ENCODE data around the gene SERPINB13. TPM values are rescaled to one million over a fixed set of nuclear protein-coding genes. Genes with fewer than 3 reads are reported as not detected.

SERPINB13 gene
- total RNA-seq: not detected

GRCh38 chr18:63586966-63587365 lies at the start of gene SERPINB13:
Gene SERPINB13, plus strand, starts transcription at chr18:63587343. Its CDS starts 1,325 bp downstream, at chr18:63588668.
- no peaks in the 10 kb centered on the region for H3K36me3 Mint-ChIP-seq (ENCODE audit: insufficient read depth in 2 of 2)
- DNase-seq: no peak
- no peaks in the 10 kb centered on the region for H3K9me3 Mint-ChIP-seq
- H3K4me1 Mint-ChIP-seq (ENCODE audit: low read depth): no peaks in the 10 kb centered on the region
- H3K4me3 Mint-ChIP-seq: no peak within 1 kb of the TSS
- no peak for ATAC-seq (replicated peaks in 1 of 2)
- no peaks in the 10 kb centered on the region for H3K27me3 Mint-ChIP-seq (ENCODE audit: low read depth)
- H3K27ac Mint-ChIP-seq: no peak within 1 kb of the TSS

- H3K27ac Mint-ChIP-seq: no peak overlapping the region
- H3K9me3 Mint-ChIP-seq: no peaks in the 10 kb centered on the region
- H3K4me3 Mint-ChIP-seq: no peak overlapping the region
- ATAC-seq (replicated peaks in 1 of 2): no peak
- no peaks in the 10 kb centered on the region for H3K4me1 Mint-ChIP-seq (ENCODE audit: low read depth)
- no peak for DNase-seq
- H3K27me3 Mint-ChIP-seq (ENCODE audit: low read depth): peaks cover 23% of the 10 kb centered on the region
- H3K36me3 Mint-ChIP-seq (ENCODE audit: insufficient read depth in 2 of 2): no peaks in the 10 kb centered on the region
These were observed 47.1 kb upstream of the SERPINB13 start for GRCh38 chr18:63539904-63540510.

DNA sequence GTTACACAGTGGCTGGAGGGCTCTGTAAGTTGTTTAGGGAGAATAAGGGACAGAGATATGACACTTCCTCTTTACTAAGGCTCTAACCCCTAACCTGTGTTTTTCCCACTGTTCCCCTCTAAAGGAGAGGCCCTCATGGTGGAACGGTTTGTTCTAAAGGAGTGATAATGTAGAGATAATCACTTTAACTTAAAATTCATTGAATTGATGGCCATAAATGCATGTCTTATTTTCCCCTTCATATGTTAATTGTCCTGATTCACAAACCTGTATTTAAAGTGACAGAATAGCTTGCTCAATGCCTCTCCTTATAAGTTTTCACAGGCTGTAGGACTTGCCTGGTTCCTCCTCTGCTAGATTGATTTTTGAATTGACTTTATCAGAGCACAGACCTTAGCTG lies 45.1 kb upstream of the SERPINB13 start, which contains the start of gene SERPINB12:
TSS of gene SERPINB12 (plus strand) at position 301 of the 400 bp plus-strand sequence. CDS start 13,791 bp downstream, outside the sequence.
- Mint-ChIP-seq H3K36me3 (ENCODE audit: insufficient read depth in 2 of 2) (no peaks in the 10 kb centered on the region), H3K4me1 (ENCODE audit: low read depth) (no peaks in the 10 kb centered on the region), H3K4me3 (no peak within 1 kb of the TSS), H3K27me3 (ENCODE audit: low read depth) (peaks cover 31% of the 10 kb centered on the region), H3K9me3 (no peaks in the 10 kb centered on the region), H3K27ac (no peak within 1 kb of the TSS)
- ATAC-seq (replicated peaks in 1 of 2) (no peak), DNase-seq (no peak)

DNA sequence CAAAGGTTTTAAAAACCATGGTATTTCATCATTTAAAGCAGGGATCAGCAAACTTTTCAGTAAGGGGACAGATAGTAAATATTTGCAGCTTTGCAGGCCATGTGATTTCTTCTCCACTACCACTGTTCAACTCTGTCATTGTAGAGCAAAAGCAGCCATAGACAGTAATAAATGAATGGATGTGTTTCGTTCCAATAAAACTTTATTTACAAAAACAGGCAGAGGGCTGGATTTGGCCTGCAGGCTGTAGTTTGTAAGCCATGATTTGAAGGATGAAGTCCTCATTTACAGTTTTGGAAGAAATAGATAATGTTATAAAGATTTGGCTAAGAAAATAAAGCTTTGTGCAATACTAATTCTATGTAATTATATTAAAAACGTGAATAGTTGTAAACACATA lies 43.1 kb upstream of the SERPINB13 start:
- no peak for DNase-seq
- no peak overlapping the region for H3K4me3 Mint-ChIP-seq
- no peaks in the 10 kb centered on the region for H3K9me3 Mint-ChIP-seq
- no peaks in the 10 kb centered on the region for H3K4me1 Mint-ChIP-seq (ENCODE audit: low read depth)
- H3K36me3 Mint-ChIP-seq (ENCODE audit: insufficient read depth in 2 of 2): no peaks in the 10 kb centered on the region
- H3K27me3 Mint-ChIP-seq (ENCODE audit: low read depth): peaks cover 38% of the 10 kb centered on the region
- ATAC-seq (replicated peaks in 1 of 2): no peak
- no peak overlapping the region for H3K27ac Mint-ChIP-seq

DNA sequence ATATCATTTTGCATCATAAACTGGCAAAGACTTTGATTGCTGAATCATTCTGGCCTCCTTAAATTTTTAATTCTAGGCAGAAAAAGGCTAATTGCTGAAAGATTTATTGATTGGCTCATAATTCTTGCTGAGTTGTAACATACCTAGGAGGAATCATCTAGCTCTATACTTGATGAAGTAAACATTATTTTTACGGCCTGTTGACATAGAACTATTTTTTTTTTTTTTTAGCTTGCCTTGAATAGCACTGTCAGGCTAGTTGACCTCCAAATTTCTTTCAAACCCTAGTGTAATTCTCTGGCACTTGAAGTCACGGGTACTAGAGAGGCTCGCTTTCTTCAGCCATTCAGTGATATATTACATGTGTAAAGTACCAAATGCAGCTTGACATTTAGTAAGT lies 42.1 kb upstream of the SERPINB13 start:
- DNase-seq (no peak), ATAC-seq (replicated peaks in 1 of 2) (no peak)
- Mint-ChIP-seq H3K9me3 (no peaks in the 10 kb centered on the region), H3K27ac (no peak overlapping the region), H3K27me3 (ENCODE audit: low read depth) (peaks cover 34% of the 10 kb centered on the region), H3K36me3 (ENCODE audit: insufficient read depth in 2 of 2) (no peaks in the 10 kb centered on the region), H3K4me3 (no peak overlapping the region), H3K4me1 (ENCODE audit: low read depth) (no peaks in the 10 kb centered on the region)

GRCh38 chr18:63550068-63550467 lies 37.1 kb upstream of the SERPINB13 start:
- no peak for DNase-seq
- no peak overlapping the region for H3K27ac Mint-ChIP-seq
- H3K9me3 Mint-ChIP-seq: no peaks in the 10 kb centered on the region
- H3K27me3 Mint-ChIP-seq (ENCODE audit: low read depth): peaks cover 25% of the 10 kb centered on the region
- H3K36me3 Mint-ChIP-seq (ENCODE audit: insufficient read depth in 2 of 2): no peaks in the 10 kb centered on the region
- H3K4me1 Mint-ChIP-seq (ENCODE audit: low read depth): no peaks in the 10 kb centered on the region
- ATAC-seq (replicated peaks in 1 of 2): no peak
- no peak overlapping the region for H3K4me3 Mint-ChIP-seq

- Mint-ChIP-seq H3K27me3 (ENCODE audit: low read depth) (peaks cover 19% of the 10 kb centered on the region), H3K36me3 (ENCODE audit: insufficient read depth in 2 of 2) (no peaks in the 10 kb centered on the region), H3K27ac (no peak overlapping the region), H3K9me3 (no peaks in the 10 kb centered on the region), H3K4me3 (no peak overlapping the region), H3K4me1 (ENCODE audit: low read depth) (no peaks in the 10 kb centered on the region)
- DNase-seq: no peak
- no peak for ATAC-seq (replicated peaks in 1 of 2)
These were observed 35.4 kb upstream of the SERPINB13 start for GRCh38 chr18:63551769-63552168.

DNA sequence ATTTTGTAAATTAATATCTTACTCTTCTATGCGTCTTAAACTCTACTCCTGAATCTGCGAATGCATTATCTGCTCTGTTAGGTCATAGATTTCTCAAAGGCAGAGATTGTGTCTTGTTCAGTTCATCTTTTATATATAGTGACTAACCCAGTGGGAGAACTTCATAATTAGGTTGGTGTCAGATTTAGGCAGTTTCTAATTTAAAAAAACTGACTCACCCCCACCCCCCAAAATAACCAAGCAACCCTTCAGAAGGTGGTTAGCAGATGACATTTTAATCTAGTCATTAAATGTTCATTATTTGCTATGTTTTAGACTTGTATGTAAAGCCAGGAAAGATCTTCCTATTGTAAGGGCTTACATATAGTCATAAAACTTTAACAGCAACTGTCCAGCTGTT lies 34.6 kb upstream of the SERPINB13 start:
- Mint-ChIP-seq H3K36me3 (ENCODE audit: insufficient read depth in 2 of 2) (no peaks in the 10 kb centered on the region), H3K9me3 (no peaks in the 10 kb centered on the region), H3K4me1 (ENCODE audit: low read depth) (no peaks in the 10 kb centered on the region), H3K27ac (no peak overlapping the region), H3K4me3 (no peak overlapping the region), H3K27me3 (ENCODE audit: low read depth) (peaks cover 17% of the 10 kb centered on the region)
- ATAC-seq (replicated peaks in 1 of 2) (no peak), DNase-seq (no peak)

DNA sequence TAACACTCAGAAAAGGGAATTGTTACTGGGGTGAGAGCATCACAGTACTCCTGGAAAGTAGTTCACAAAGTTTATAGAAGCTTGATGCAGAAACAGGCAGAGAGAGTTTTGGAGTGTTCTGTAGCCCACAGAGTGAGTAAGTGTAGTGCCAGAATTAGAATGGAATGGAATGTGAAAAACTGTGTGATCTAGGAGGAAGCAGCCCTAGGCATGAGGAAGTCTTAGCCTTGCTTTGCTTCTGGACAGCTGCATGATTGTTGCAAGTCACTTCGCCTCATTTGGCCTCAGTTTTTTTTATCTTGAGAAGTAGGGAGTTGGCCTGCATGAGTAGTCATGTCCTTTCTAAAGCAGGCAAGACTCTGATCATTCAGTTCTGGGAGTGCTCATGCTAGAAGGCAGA lies 34.1 kb upstream of the SERPINB13 start:
- no peaks in the 10 kb centered on the region for H3K4me1 Mint-ChIP-seq (ENCODE audit: low read depth)

DNA sequence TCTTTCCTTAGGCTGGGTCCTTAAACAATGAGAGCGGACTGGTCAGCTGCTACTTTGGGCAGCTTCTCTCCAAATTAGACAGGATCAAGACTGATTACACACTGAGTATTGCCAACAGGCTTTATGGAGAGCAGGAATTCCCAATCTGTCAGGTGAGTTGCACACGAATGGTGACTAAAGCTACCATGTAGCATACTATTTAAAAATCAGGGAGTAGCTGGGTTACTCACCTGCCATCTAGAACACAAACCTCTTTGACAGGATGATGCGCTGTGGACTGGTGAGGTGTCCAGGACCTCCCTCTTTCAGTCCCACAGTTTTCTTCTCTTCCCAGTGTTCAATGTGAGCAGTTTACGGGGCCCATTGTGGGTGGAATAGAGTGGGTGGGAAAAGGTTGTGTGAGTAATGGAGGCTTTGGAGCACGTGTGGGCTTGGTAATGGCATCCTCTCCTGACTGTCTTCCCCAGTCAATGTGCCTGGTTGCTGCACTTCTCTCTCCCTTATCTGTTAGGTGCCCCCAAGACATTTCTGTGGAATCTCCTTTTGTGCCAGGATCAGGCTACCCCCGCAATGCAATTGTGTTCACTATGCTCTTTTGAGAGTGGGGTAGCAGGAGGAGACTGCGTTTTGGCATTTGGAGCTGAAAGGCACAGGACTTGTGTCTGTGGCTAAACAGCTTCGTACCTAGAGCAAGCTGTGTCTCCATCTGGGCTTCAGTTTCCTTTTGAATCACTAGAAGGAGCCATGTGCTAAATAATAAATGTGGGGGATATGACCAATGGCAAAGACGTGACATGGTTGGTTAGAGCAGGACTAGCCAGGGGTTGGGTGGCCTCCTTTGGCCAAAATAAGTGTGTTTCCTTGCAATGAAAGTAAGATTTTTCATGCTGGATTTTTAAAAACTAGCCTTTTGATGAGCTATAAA lies 27.3 kb upstream of the SERPINB13 start:
- Mint-ChIP-seq H3K27me3 (ENCODE audit: low read depth) (peaks cover 8% of the 10 kb centered on the region), H3K4me3 (no peak overlapping the region), H3K4me1 (ENCODE audit: low read depth) (no peaks in the 10 kb centered on the region), H3K27ac (no peak overlapping the region), H3K9me3 (no peaks in the 10 kb centered on the region), H3K36me3 (ENCODE audit: insufficient read depth in 2 of 2) (no peaks in the 10 kb centered on the region)
- DNase-seq (no peak), ATAC-seq (replicated peaks in 1 of 2) (no peak)

More for the DNA sequence above, 34.1 kb upstream of the SERPINB13 start:
- DNase-seq (no peak), ATAC-seq (replicated peaks in 1 of 2) (no peak)
- Mint-ChIP-seq H3K4me3 (no peak overlapping the region), H3K27me3 (ENCODE audit: low read depth) (peaks cover 12% of the 10 kb centered on the region), H3K27ac (no peak overlapping the region), H3K36me3 (ENCODE audit: insufficient read depth in 2 of 2) (no peaks in the 10 kb centered on the region), H3K9me3 (no peaks in the 10 kb centered on the region)

DNA sequence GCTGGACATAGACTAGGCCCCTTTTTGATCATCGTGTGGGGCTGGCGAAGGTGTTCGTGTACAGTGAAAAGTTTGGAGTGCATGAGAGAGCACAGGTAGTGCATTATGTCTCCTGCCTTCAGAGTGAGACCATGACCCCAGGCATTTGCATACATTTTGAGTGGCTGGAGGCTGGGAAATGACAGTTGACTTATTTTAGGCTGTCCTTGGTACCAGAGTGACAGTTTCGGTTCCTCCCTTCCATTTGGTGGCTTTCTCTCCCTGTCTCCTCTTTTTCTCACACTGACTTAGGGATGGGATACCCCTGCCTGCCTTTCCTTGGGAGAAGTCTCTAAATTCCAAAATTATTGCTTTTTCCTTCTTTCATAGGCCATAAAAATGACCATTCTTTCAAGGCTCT lies 24.9 kb upstream of the SERPINB13 start:
- peaks cover 8% of the 10 kb centered on the region for H3K27me3 Mint-ChIP-seq (ENCODE audit: low read depth)
- no peak overlapping the region for H3K4me3 Mint-ChIP-seq
- no peaks in the 10 kb centered on the region for H3K9me3 Mint-ChIP-seq
- no peak overlapping the region for H3K27ac Mint-ChIP-seq
- ATAC-seq (replicated peaks in 1 of 2) (no peak), DNase-seq (no peak)
- no peaks in the 10 kb centered on the region for H3K4me1 Mint-ChIP-seq (ENCODE audit: low read depth)
- H3K36me3 Mint-ChIP-seq (ENCODE audit: insufficient read depth in 2 of 2): no peaks in the 10 kb centered on the region

DNA sequence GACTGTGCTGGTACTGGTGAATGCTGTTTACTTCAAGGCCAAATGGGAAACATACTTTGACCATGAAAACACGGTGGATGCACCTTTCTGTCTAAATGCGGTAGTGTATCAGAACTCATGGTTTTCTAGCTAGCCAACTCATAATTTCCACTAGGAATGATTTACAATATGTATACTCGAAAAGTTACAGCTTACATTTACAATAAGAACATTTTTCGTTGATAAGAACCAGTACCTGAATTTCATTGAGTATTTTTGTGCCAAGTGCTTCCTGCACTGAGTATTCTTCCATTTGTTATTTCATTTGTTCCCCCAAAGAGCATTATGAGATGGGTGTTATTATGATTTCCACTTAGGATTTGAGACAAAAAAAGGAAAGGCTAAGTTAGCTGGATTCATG lies 23.1 kb upstream of the SERPINB13 start:
- no peaks in the 10 kb centered on the region for H3K36me3 Mint-ChIP-seq (ENCODE audit: insufficient read depth in 2 of 2)
- ATAC-seq (replicated peaks in 1 of 2): no peak
- no peaks in the 10 kb centered on the region for H3K4me1 Mint-ChIP-seq (ENCODE audit: low read depth)
- peaks cover 13% of the 10 kb centered on the region for H3K27me3 Mint-ChIP-seq (ENCODE audit: low read depth)
- DNase-seq: no peak
- H3K4me3 Mint-ChIP-seq: no peak overlapping the region
- no peak overlapping the region for H3K27ac Mint-ChIP-seq
- no peaks in the 10 kb centered on the region for H3K9me3 Mint-ChIP-seq

DNA sequence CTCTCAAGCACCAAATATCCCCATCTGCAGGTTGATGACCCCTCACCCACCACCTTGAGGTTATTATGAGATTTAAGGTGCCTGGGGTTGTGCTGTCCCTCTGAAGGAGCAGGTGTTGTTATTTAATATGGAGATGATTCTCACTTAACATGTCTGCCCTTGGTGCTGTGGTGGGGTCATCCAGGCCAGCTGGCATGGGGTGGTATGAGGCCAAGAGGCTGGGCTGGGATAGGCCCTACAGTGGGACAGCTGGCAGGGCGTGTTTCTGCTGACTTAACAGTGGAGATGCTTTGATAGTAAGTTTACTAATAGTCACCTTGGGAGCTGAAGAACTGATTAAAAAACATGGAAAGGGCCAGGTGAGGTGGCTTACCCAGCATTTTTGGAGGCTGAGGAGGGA lies 22.6 kb upstream of the SERPINB13 start:
- Mint-ChIP-seq H3K9me3 (no peaks in the 10 kb centered on the region), H3K36me3 (ENCODE audit: insufficient read depth in 2 of 2) (no peaks in the 10 kb centered on the region), H3K27me3 (ENCODE audit: low read depth) (peaks cover 11% of the 10 kb centered on the region), H3K4me3 (no peak overlapping the region), H3K27ac (no peak overlapping the region), H3K4me1 (ENCODE audit: low read depth) (no peaks in the 10 kb centered on the region)
- DNase-seq: no peak
- ATAC-seq (replicated peaks in 1 of 2): no peak

Data from activated T-cell treated with anti-CD3 and anti-CD28 coated beads, Interleukin-2, amount 50 U/mL, for 72 hours (primary cell).